GM18505 (cell line): ENCODE measurements around the gene ZBTB49.
"Not testable (repeated sequence)": the region's sequence is repeated elsewhere in the genome, so short reads cannot be mapped to it uniquely, and the experiment has no call there.

Experiments
- ATAC-seq: cut with Tn5 transposase; IDR thresholded peaks from one replicate; pipeline ENCODE4 v1.9.1; 2021; ENCODE audit not compliant: unreplicated experiment
- POLR2A ChIP-seq: IDR thresholded peaks from 4 replicates; pipeline ENCODE4 v1.6.1; 2011; ENCODE audit warnings: borderline replicate concordance; ENCODE audit not compliant: insufficient read depth, insufficient read length; ENCODE audit errors: extremely low read depth

Gene ZBTB49

GRCh38 chr4:4289941-4290850 is at the start of gene ZBTB49, which contains the start of gene LYAR:
Gene ZBTB49, plus strand, starts transcription at chr4:4290251. Its CDS starts 9,695 bp downstream, at chr4:4299946.
Gene LYAR, minus strand, starts transcription at chr4:4290154. Its CDS starts 6,412 bp downstream, at chr4:4283742.
- peak; percentile 90 for ATAC-seq
- TF ChIP-seq POLR2A = peak; percentile 80

GRCh38 chr4:4245172-4245571 is 44.9 kb upstream of the ZBTB49 start:
- no peak for ATAC-seq
- no peak for TF ChIP-seq POLR2A

- peak; percentile 0 for ATAC-seq
- TF ChIP-seq POLR2A = no peak
Measured at GRCh38 chr4:4247696-4248028, 42.4 kb upstream of the ZBTB49 start.

- ATAC-seq = peak; percentile 95
Measured at GRCh38 chr4:4248029-4248884, 41.8 kb upstream of the ZBTB49 start, which contains the start of gene TMEM128. Gene TMEM128, minus strand, starts transcription at chr4:4248223. Its CDS starts 21 bp downstream, at chr4:4248202.

GRCh38 chr4:4248885-4249203 is 41.2 kb upstream of the ZBTB49 start:
- TF ChIP-seq POLR2A = no peak

More at GRCh38 chr4:4248029-4248884, 41.8 kb upstream of the ZBTB49 start, which contains the start of gene TMEM128:
- TF ChIP-seq POLR2A = peak; percentile 96

GRCh38 chr4:4249342-4249741 is 40.7 kb upstream of the ZBTB49 start:
- ATAC-seq = not testable (repeated sequence)

More at GRCh38 chr4:4248885-4249203, 41.2 kb upstream of the ZBTB49 start:
- no peak for ATAC-seq

- no peak for TF ChIP-seq POLR2A
- no peak for ATAC-seq
Measured at GRCh38 chr4:4249866-4250265, 40.2 kb upstream of the ZBTB49 start.

- ATAC-seq = no peak
- no peak for TF ChIP-seq POLR2A
Measured at GRCh38 chr4:4254199-4254598, 35.9 kb upstream of the ZBTB49 start.

GRCh38 chr4:4254666-4255065 is 35.4 kb upstream of the ZBTB49 start:
- no peak for ATAC-seq
- TF ChIP-seq POLR2A = no peak

- no peak for TF ChIP-seq POLR2A
- ATAC-seq = no peak
Measured at GRCh38 chr4:4256799-4257198, 33.3 kb upstream of the ZBTB49 start.

GRCh38 chr4:4257705-4258104 is 32.3 kb upstream of the ZBTB49 start:
- ATAC-seq = not testable (repeated sequence)

GRCh38 chr4:4259484-4260100 is 30.5 kb upstream of the ZBTB49 start:
- TF ChIP-seq POLR2A = no peak
- ATAC-seq = no peak

- TF ChIP-seq POLR2A = no peak
Measured at GRCh38 chr4:4260185-4260751, 29.8 kb upstream of the ZBTB49 start.

More at GRCh38 chr4:4260185-4260751, 29.8 kb upstream of the ZBTB49 start:
- ATAC-seq = no peak
